ENCODE results near the gene UBASH3A. TPM values are rescaled to one million over a fixed set of nuclear protein-coding genes. Genes with fewer than 3 reads are reported as not detected.
A peak's percentile ranks its signal among the peaks of the same experiment; 100 is the strongest.

The UBASH3A gene
- total RNA-seq, 5 donors from 2014 or later (not counting 1 experiment from before 2014, with no cell fraction given): 59.1 to 98.8 (median 80.5) TPM

GRCh38 chr21:42365770-42366169, 37.9 kb upstream of the UBASH3A start:
- DNase-seq (no peak), ATAC-seq (replicated peaks in 1 of 4) (no peak)
- WGBS (ENCODE audit: insufficient coverage): 89% methylated on average over 1 of the region's 6 CpGs
- CTCF ChIA-PET: no interaction called here
- H3K4me1 Mint-ChIP-seq: peaks cover 3 to 15% (median 4%) of the 10 kb centered on the region in 3 donors
- no peaks in the 10 kb centered on the region for H3K9me3 Mint-ChIP-seq
- Histone ChIP-seq H3K9me3 (no peaks in the 10 kb centered on the region), H3K36me3 (ENCODE audit: control insufficient read depth in 2 of 2, extremely low read depth in 1 of 2, insufficient read depth in 1 of 2, low read length in 1 of 2) (no peaks in the 10 kb centered on the region), H3K4me3 (ENCODE audit: control insufficient read depth in 1 of 2, extremely low read depth in 1 of 2, low read length in 1 of 2) (no peak overlapping the region), H3K27me3 (replicated peaks in 1 of 2; ENCODE audit: control insufficient read depth in 2 of 2, extremely low read depth in 1 of 2, insufficient read depth in 2 of 2, low read length in 1 of 2) (peaks cover 0 to 18% of the 10 kb centered on the region in 2 experiments), H3K27ac (ENCODE audit: low read length) (no peak overlapping the region), H3K4me1 (ENCODE audit: control insufficient read depth in 1 of 2, extremely low read depth in 1 of 2, insufficient read depth in 2 of 2, low read length in 2 of 2) (peaks cover 0 to 5% of the 10 kb centered on the region in 2 experiments)
- H3K27ac Mint-ChIP-seq: no peak overlapping the region
- no peak overlapping the region for H3K4me3 Mint-ChIP-seq
- POLR2A ChIA-PET: no interaction called here
- H3K27me3 Mint-ChIP-seq: peaks cover 0 to 2% of the 10 kb centered on the region in 2 donors
- H3K36me3 Mint-ChIP-seq: no peaks in the 10 kb centered on the region

- no peaks in the 10 kb centered on the region for H3K9me3 ChIP-seq
- ChIA-PET CTCF (interaction anchor here in 1 of 2 donors (0.7 kb wide), 1 partner anchor 64 kb away, joined by 3 read pairs; no protein-coding TSS in a partner anchor), POLR2A (no interaction called here)
- peaks cover 0 to 22% of the 10 kb centered on the region in 2 experiments for H3K27me3 ChIP-seq (replicated peaks in 1 of 2; ENCODE audit: control insufficient read depth in 2 of 2, extremely low read depth in 1 of 2, insufficient read depth in 2 of 2, low read length in 1 of 2)
- no peak for ATAC-seq (replicated peaks in 1 of 4)
- Mint-ChIP-seq H3K9me3 (no peaks in the 10 kb centered on the region), H3K4me3 (no peak within 1 kb of the TSS), H3K27ac (no peak within 1 kb of the TSS), H3K27me3 (peaks cover 0 to 2% of the 10 kb centered on the region in 2 donors), H3K36me3 (no peaks in the 10 kb centered on the region), H3K4me1 (peaks cover 3 to 15% (median 4%) of the 10 kb centered on the region in 3 donors)
- DNase-seq: no peak
- H3K36me3 ChIP-seq (ENCODE audit: control insufficient read depth in 2 of 2, extremely low read depth in 1 of 2, insufficient read depth in 1 of 2, low read length in 1 of 2): no peaks in the 10 kb centered on the region
- peaks cover 0 to 5% of the 10 kb centered on the region in 2 experiments for H3K4me1 ChIP-seq (ENCODE audit: control insufficient read depth in 1 of 2, extremely low read depth in 1 of 2, insufficient read depth in 2 of 2, low read length in 2 of 2)
- WGBS (ENCODE audit: insufficient coverage): 90% methylated on average over 15 of the region's 19 CpGs
- H3K4me3 ChIP-seq (ENCODE audit: control insufficient read depth in 1 of 2, extremely low read depth in 1 of 2, low read length in 1 of 2): no peak within 1 kb of the TSS
- no peak within 1 kb of the TSS for H3K27ac ChIP-seq (ENCODE audit: low read length)
Measured at GRCh38 chr21:42366292-42367010, 37.3 kb upstream of the UBASH3A start, which contains the start of gene TFF1. Gene TFF1 (minus strand): TSS chr21:42366535. CDS start chr21:42366495, 40 bp downstream.

- no peaks in the 10 kb centered on the region for H3K36me3 Mint-ChIP-seq
- 89% methylated on average over 8 of the region's 14 CpGs for WGBS (ENCODE audit: insufficient coverage)
- H3K27me3 Mint-ChIP-seq: no peaks in the 10 kb centered on the region
- Histone ChIP-seq H3K4me3 (ENCODE audit: control insufficient read depth in 1 of 2, extremely low read depth in 1 of 2, low read length in 1 of 2) (no peak overlapping the region), H3K27me3 (replicated peaks in 1 of 2; ENCODE audit: control insufficient read depth in 2 of 2, extremely low read depth in 1 of 2, insufficient read depth in 2 of 2, low read length in 1 of 2) (peaks cover 0 to 22% of the 10 kb centered on the region in 2 experiments), H3K27ac (ENCODE audit: low read length) (no peak overlapping the region), H3K9me3 (no peaks in the 10 kb centered on the region), H3K4me1 (ENCODE audit: control insufficient read depth in 1 of 2, extremely low read depth in 1 of 2, insufficient read depth in 2 of 2, low read length in 2 of 2) (peaks cover 0 to 5% of the 10 kb centered on the region in 2 experiments), H3K36me3 (ENCODE audit: control insufficient read depth in 2 of 2, extremely low read depth in 1 of 2, insufficient read depth in 1 of 2, low read length in 1 of 2) (no peaks in the 10 kb centered on the region)
- no peaks in the 10 kb centered on the region for H3K9me3 Mint-ChIP-seq
- ATAC-seq (replicated peaks in 1 of 4): no peak
- POLR2A ChIA-PET: no interaction called here
- no peak for DNase-seq
- no peak overlapping the region for H3K4me3 Mint-ChIP-seq
- H3K4me1 Mint-ChIP-seq: peaks cover 3 to 15% (median 4%) of the 10 kb centered on the region in 3 donors
- CTCF ChIA-PET: no interaction called here
- no peak overlapping the region for H3K27ac Mint-ChIP-seq
Measured at GRCh38 chr21:42367367-42368165, 36.1 kb upstream of the UBASH3A start.

- Mint-ChIP-seq H3K36me3 (no peaks in the 10 kb centered on the region), H3K27ac (no peak overlapping the region), H3K4me1 (peaks cover 7 to 13% (median 10%) of the 10 kb centered on the region in 3 donors), H3K4me3 (no peak overlapping the region), H3K27me3 (no peaks in the 10 kb centered on the region), H3K9me3 (no peaks in the 10 kb centered on the region)
- 93% methylated on average over 13 of the region's 16 CpGs for WGBS (ENCODE audit: insufficient coverage)
- H3K27me3 ChIP-seq (replicated peaks in 1 of 2; ENCODE audit: control insufficient read depth in 2 of 2, extremely low read depth in 1 of 2, insufficient read depth in 2 of 2, low read length in 1 of 2): peaks cover 0 to 26% of the 10 kb centered on the region in 2 experiments
- ATAC-seq (replicated peaks in 1 of 4) (no peak), DNase-seq (peak in 1 of 35 experiments; percentile 12)
- ChIA-PET CTCF (no interaction called here), POLR2A (no interaction called here)
- H3K27ac ChIP-seq (ENCODE audit: low read length): no peak overlapping the region
- H3K36me3 ChIP-seq (ENCODE audit: control insufficient read depth in 2 of 2, extremely low read depth in 1 of 2, insufficient read depth in 1 of 2, low read length in 1 of 2): no peaks in the 10 kb centered on the region
- H3K4me3 ChIP-seq (ENCODE audit: control insufficient read depth in 1 of 2, extremely low read depth in 1 of 2, low read length in 1 of 2): no peak overlapping the region
- no peaks in the 10 kb centered on the region for H3K9me3 ChIP-seq
- peaks cover 5 to 6% of the 10 kb centered on the region in 2 experiments for H3K4me1 ChIP-seq (ENCODE audit: control insufficient read depth in 1 of 2, extremely low read depth in 1 of 2, insufficient read depth in 2 of 2, low read length in 2 of 2)
Measured at GRCh38 chr21:42369821-42370220, 33.9 kb upstream of the UBASH3A start.

GRCh38 chr21:42370894-42371654, 32.6 kb upstream of the UBASH3A start:
- ChIA-PET CTCF (no interaction called here), POLR2A (no interaction called here)
- Histone ChIP-seq H3K4me1 (ENCODE audit: control insufficient read depth in 1 of 2, extremely low read depth in 1 of 2, insufficient read depth in 2 of 2, low read length in 2 of 2) (peaks cover 5 to 8% of the 10 kb centered on the region in 2 experiments), H3K27me3 (replicated peaks in 1 of 2; ENCODE audit: control insufficient read depth in 2 of 2, extremely low read depth in 1 of 2, insufficient read depth in 2 of 2, low read length in 1 of 2) (peaks cover 0 to 35% of the 10 kb centered on the region in 2 experiments), H3K9me3 (no peaks in the 10 kb centered on the region), H3K27ac (ENCODE audit: low read length) (no peak overlapping the region), H3K4me3 (ENCODE audit: control insufficient read depth in 1 of 2, extremely low read depth in 1 of 2, low read length in 1 of 2) (no peak overlapping the region), H3K36me3 (ENCODE audit: control insufficient read depth in 2 of 2, extremely low read depth in 1 of 2, insufficient read depth in 1 of 2, low read length in 1 of 2) (no peaks in the 10 kb centered on the region)
- peak overlapping the region in 1 of 2 donors; percentile 65 for H3K27ac Mint-ChIP-seq
- no peak overlapping the region for H3K4me3 Mint-ChIP-seq
- ATAC-seq (replicated peaks in 1 of 4) (no peak), DNase-seq (no peak)
- 70% methylated on average over 17 of the region's 18 CpGs for WGBS (ENCODE audit: insufficient coverage)
- H3K36me3 Mint-ChIP-seq: no peaks in the 10 kb centered on the region
- no peaks in the 10 kb centered on the region for H3K9me3 Mint-ChIP-seq
- H3K4me1 Mint-ChIP-seq: peaks cover 9 to 14% (median 10%) of the 10 kb centered on the region in 3 donors
- H3K27me3 Mint-ChIP-seq: peaks cover 0 to 1% of the 10 kb centered on the region in 2 donors

Measured in T-cell (primary cell).